H1 (cell line): ENCODE data around the gene FOXN3. TPM values are rescaled to one million over a fixed set of nuclear protein-coding genes. Genes with fewer than 3 reads are reported as not detected.

Experiments
- CTCF ChIA-PET: fragments of 300-600 bp; sonication (Branson Sonifier 250); formaldehyde crosslinking; loops from one replicate; lab custom pipeline; 2021; ENCODE audit not compliant: partially characterized antibody; lab: Charles Lee
- POLR2A ChIA-PET: fragments of 300-600 bp; sonication (Branson Sonifier 250); formaldehyde crosslinking; loops from one replicate; lab custom pipeline; 2021; ENCODE audit warnings: inconsistent platforms; ENCODE audit not compliant: partially characterized antibody; lab: Charles Lee
- DNase-seq, 2 experiments: peaks; one replicate each; pipeline versions ENCODE4 v3.0.0 to v3.0.0-alpha.2; 2010 to 2022; ENCODE audit warnings: low spot score in 2 of 2, low read depth in 1 of 2, mixed read lengths in 1 of 2
- FAIRE-seq: peaks from 2 replicates; lab custom pipeline; 2011; peaks lifted over from hg19 to GRCh38; lab: Jason Lieb, UNC
- H2AFZ ChIP-seq: 2 replicates; pipeline ENCODE4 v1.8.1; 2012; ENCODE audit warnings: low read length, inconsistent platforms
- H2AK5ac ChIP-seq: 2 replicates; pipeline ENCODE4 v1.6.1; 2013; ENCODE audit warnings: low read depth, low read length
- H2BK120ac ChIP-seq: replicated peaks from 2 replicates; pipeline ENCODE3; 2013; ENCODE audit warnings: low read depth, low read length, inconsistent platforms
- H2BK12ac ChIP-seq: 2 replicates; pipeline ENCODE4 v1.6.1; 2013; ENCODE audit warnings: low read depth, low read length
- H2BK15ac ChIP-seq: 2 replicates; pipeline ENCODE4 v1.6.1; 2013; ENCODE audit warnings: low read length
- H2BK20ac ChIP-seq: 2 replicates; pipeline ENCODE4 v1.6.1; 2013; ENCODE audit warnings: low read length
- H2BK5ac ChIP-seq: 2 replicates; pipeline ENCODE4 v1.6.1; 2013; ENCODE audit warnings: low read depth, low read length
- H3K14ac ChIP-seq: 2 replicates; pipeline ENCODE4 v1.6.1; 2013; ENCODE audit warnings: inconsistent platforms; ENCODE audit not compliant: insufficient read length
- H3K18ac ChIP-seq: 2 replicates; pipeline ENCODE4 v1.6.1; 2013; ENCODE audit warnings: low read length; ENCODE audit errors: extremely low read depth
- H3K23ac ChIP-seq: 2 replicates; pipeline ENCODE4 v1.6.1; 2013; ENCODE audit warnings: inconsistent platforms; ENCODE audit not compliant: insufficient read length
- H3K23me2 ChIP-seq: 2 replicates; pipeline ENCODE4 v1.6.1; 2013; ENCODE audit warnings: low read depth, low read length
- H3K27ac ChIP-seq: 2 replicates; pipeline ENCODE4 v1.6.1; 2011; ENCODE audit warnings: low read depth, low read length, inconsistent platforms
- H3K27me3 ChIP-seq, 4 experiments: replicated peaks in 1 of 4; 1 replicate in 1 of 4; 2 replicates in 3 of 4; pipeline versions ENCODE4 v1.6.1 to v1.8.1; 2011 to 2013; ENCODE audit warnings: low read length in 3 of 4, mild to moderate bottlenecking in 3 of 4, inconsistent platforms in 2 of 4, mixed read lengths in 2 of 4, moderate library complexity in 1 of 4; ENCODE audit not compliant: control insufficient read depth in 3 of 4, insufficient read depth in 3 of 4; ENCODE audit errors: extremely low read depth in 1 of 4
- H3K36me3 ChIP-seq, 4 experiments: 2 replicates each; pipeline versions ENCODE4 v1.6.1 to v1.8.1; 2011 to 2013; ENCODE audit warnings: mild to moderate bottlenecking in 4 of 4, low read length in 3 of 4, moderate library complexity in 2 of 4, control low read depth in 1 of 4, inconsistent platforms in 1 of 4; ENCODE audit not compliant: insufficient read depth in 4 of 4, control insufficient read depth in 2 of 4
- H3K4ac ChIP-seq: replicated peaks from 2 replicates; pipeline ENCODE3; 2013; ENCODE audit warnings: low read length, low read depth, mixed read lengths, inconsistent platforms; ENCODE audit not compliant: insufficient read length
- H3K4me1 ChIP-seq, 4 experiments: replicated peaks in 1 of 4; 1 replicate in 1 of 4; 2 replicates in 3 of 4; pipeline versions ENCODE4 v1.6.1 to v1.8.1; 2011 to 2013; ENCODE audit warnings: low read length in 3 of 4, inconsistent platforms in 2 of 4, mixed read lengths in 1 of 4; ENCODE audit not compliant: insufficient read depth in 4 of 4, control insufficient read depth in 3 of 4
- H3K4me2 ChIP-seq, 2 experiments: 2 replicates each; pipeline versions ENCODE4 v1.6.1 to v1.8.1; 2011 to 2013; ENCODE audit warnings: low read depth in 2 of 2, low read length in 2 of 2, control low read depth in 1 of 2, inconsistent platforms in 1 of 2, mild to moderate bottlenecking in 1 of 2; ENCODE audit not compliant: insufficient read depth in 1 of 2
- H3K4me3 ChIP-seq, 4 experiments: fragments of 200-600, 300-600 bp in 1 of 4; sonication (generic), shearing (Covaris generic), sonication (Bioruptor Twin) in 1 of 4; 2 replicates each; pipeline versions ENCODE4 v1.5.1 to v1.8.1; 2011 to 2016; ENCODE audit warnings: low read length in 4 of 4, low read depth in 3 of 4, control low read depth in 2 of 4, inconsistent platforms in 2 of 4, mild to moderate bottlenecking in 2 of 4, mixed read lengths in 1 of 4, moderate library complexity in 1 of 4; ENCODE audit not compliant: insufficient read depth in 2 of 4; ENCODE audit errors: extremely low read depth in 1 of 4
- H3K56ac ChIP-seq: replicated peaks from 2 replicates; pipeline ENCODE3; 2013; ENCODE audit warnings: low read depth, mild to moderate bottlenecking, mixed read lengths, low read length, inconsistent platforms; ENCODE audit not compliant: insufficient read length
- H3K79me1 ChIP-seq: 2 replicates; pipeline ENCODE4 v1.6.1; 2013; ENCODE audit warnings: low read depth, low read length, control low read depth
- H3K79me2 ChIP-seq, 2 experiments: 2 replicates each; pipeline versions ENCODE4 v1.6.1 to v1.8.1; 2012 to 2013; ENCODE audit warnings: low read length in 2 of 2, mild to moderate bottlenecking in 2 of 2, inconsistent platforms in 1 of 2; ENCODE audit not compliant: insufficient read depth in 2 of 2, control insufficient read depth in 1 of 2
- H3K9ac ChIP-seq, 4 experiments: replicated peaks in 1 of 4; 1 replicate in 1 of 4; 2 replicates in 3 of 4; pipeline versions ENCODE4 v1.6.1 to v1.8.1; 2011 to 2013; ENCODE audit warnings: low read depth in 3 of 4, low read length in 3 of 4, control low read depth in 2 of 4, mild to moderate bottlenecking in 2 of 4, moderate library complexity in 2 of 4, inconsistent platforms in 1 of 4; ENCODE audit errors: extremely low read depth in 1 of 4
- H3K9me3 ChIP-seq, 2 experiments: 2 replicates each; pipeline versions ENCODE4 v1.6.1 to v1.8.1; 2012 to 2013; ENCODE audit warnings: mild to moderate bottlenecking in 2 of 2, moderate library complexity in 2 of 2, control low read depth in 1 of 2, inconsistent platforms in 1 of 2, low read depth in 1 of 2, low read length in 1 of 2, mixed read lengths in 1 of 2; ENCODE audit not compliant: insufficient read depth in 2 of 2
- H4K20me1 ChIP-seq, 2 experiments: replicated peaks in 1 of 2; 2 replicates each; pipeline versions ENCODE3 to v1.8.1; 2011 to 2013; ENCODE audit warnings: inconsistent platforms in 2 of 2, low read length in 2 of 2, mild to moderate bottlenecking in 1 of 2; ENCODE audit not compliant: insufficient read depth in 2 of 2, control insufficient read depth in 1 of 2
- H4K5ac ChIP-seq: 2 replicates; pipeline ENCODE4 v1.6.1; 2013; ENCODE audit warnings: low read length, low read depth, mixed read lengths, inconsistent platforms; ENCODE audit not compliant: insufficient read length
- H4K8ac ChIP-seq: 2 replicates; pipeline ENCODE4 v1.8.0; 2013; ENCODE audit warnings: mild to moderate bottlenecking, moderate library complexity, low read length, inconsistent platforms; ENCODE audit not compliant: insufficient read depth; ENCODE audit errors: extremely low read depth
- H4K91ac ChIP-seq: replicated peaks from 2 replicates; pipeline ENCODE3; 2013; ENCODE audit warnings: low read length, mixed read lengths, inconsistent platforms; ENCODE audit not compliant: insufficient read length
- CTBP2 ChIP-seq: IDR thresholded peaks from 2 replicates; pipeline ENCODE4 v1.7.0; 2011; ENCODE audit warnings: borderline replicate concordance, mild to moderate bottlenecking, moderate library complexity, mixed read lengths, low read length; ENCODE audit not compliant: insufficient read depth, insufficient read length
- KDM1A ChIP-seq: fragments of 200-600, 300-600 bp; sonication (generic); IDR thresholded peaks from 2 replicates; pipeline ENCODE4 v1.7.1; 2016; ENCODE audit warnings: mild to moderate bottlenecking, low read length, borderline replicate concordance
- POLR2AphosphoS5 ChIP-seq: IDR thresholded peaks from 2 replicates; pipeline ENCODE4 v1.6.1; 2011; ENCODE audit warnings: low read depth, low read length
- SIRT6 ChIP-seq: IDR thresholded peaks from one replicate; pipeline ENCODE4 v1.7.1; 2012; ENCODE audit warnings: low read length, inconsistent platforms
- TBP ChIP-seq: IDR thresholded peaks from 2 replicates; pipeline ENCODE4 v1.6.1; 2011; ENCODE audit warnings: low read depth, low read length, improper control_type of control experiment
- TEAD4 ChIP-seq: IDR thresholded peaks from 2 replicates; pipeline ENCODE4 v1.6.1; 2012; ENCODE audit warnings: low read depth, low read length, inconsistent platforms, mixed read lengths
- WGBS, 2 experiments: shearing (Covaris generic) in 1 of 2; methylation state at CpG; one replicate each; pipeline versions ENCODE4 v1.1.6 to v1.1.7; 2013 to 2015; ENCODE audit warnings: low lambda C conversion rate in 2 of 2, mixed read lengths in 2 of 2, inconsistent platforms in 1 of 2, low coverage in 1 of 2, missing lambda C conversion rate in 1 of 2; ENCODE audit not compliant: insufficient replicate concordance in 2 of 2, insufficient coverage in 1 of 2, insufficient read length in 1 of 2; ENCODE audit errors: extremely low coverage in 1 of 2, missing lambda C conversion rate in 1 of 2; 5-methylcytosine and 5-hydroxymethylcytosine counted together
- polyA plus RNA-seq, 7 experiments: library from polyadenylated mRNA; depleted of rRNA in 3 of 7; stranded (reverse) in 5 of 7; unstranded in 2 of 7; fragments of >200 nt in 5 of 7; fragments of 200-250 nt in 2 of 7; gene quantifications; 1 replicate in 5 of 7; 2 replicates in 1 of 7; 4 replicates in 1 of 7; pipeline versions ENCODE4 v1.2.1 to v1.2.3, GENCODE V29; 2011 to 2013; ENCODE audit warnings: missing spikeins in 2 of 7, mixed read lengths in 2 of 7
- total RNA-seq: library from RNA; stranded (reverse); fragmentation: NEBNext Ultra II Directional; extraction: Animal tissue kit (Norgen Biotek cat#: 25700); gene quantifications from 2 replicates; pipeline ENCODE4 v1.2.1, GENCODE V29; 2021
- TF ChIP-seq, protein P1 (sequence below): IDR thresholded peaks from 2 replicates; pipeline ENCODE4 v1.6.1; 2011; ENCODE audit warnings: low read depth, mild to moderate bottlenecking, low read length; ENCODE audit not compliant: insufficient read depth

The FOXN3 gene
- total and polyA plus RNA-seq, 2 of the 8 experiments (the other 6 are each of a cell fraction or from before 2014, with no cell fraction given) = 52.6 to 178 TPM

DNA sequence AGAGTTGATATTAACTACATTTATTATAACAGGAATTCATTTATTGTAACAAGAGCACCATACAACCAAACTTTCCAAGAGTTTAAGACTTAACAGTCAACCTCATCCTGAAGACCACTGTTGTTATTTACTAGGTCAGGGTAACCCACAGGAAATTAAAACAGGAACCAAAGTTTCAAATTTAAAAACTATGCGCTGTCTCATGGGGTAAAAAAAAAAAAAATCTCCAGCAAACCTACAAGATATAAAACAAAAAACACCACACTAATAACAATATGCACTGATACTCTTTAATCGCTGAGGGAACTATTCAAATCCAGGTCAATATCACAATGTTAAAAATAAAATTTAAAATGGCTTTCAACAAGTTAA lies 44.5 kb downstream of the FOXN3 start:
- Histone ChIP-seq H3K18ac (no peak overlapping the region), H2BK5ac (no peak overlapping the region), H4K8ac (no peak overlapping the region), H2BK12ac (no peak overlapping the region), H3K27me3 (no peaks in the 10 kb centered on the region), H2BK20ac (no peak overlapping the region), H3K27ac (no peak overlapping the region), H3K79me1 (peaks cover 6% of the 10 kb centered on the region; the same call in 1 of the 2 replicates), H4K20me1 (peaks cover 7% of the 10 kb centered on the region in 2 experiments), H3K9ac (no peak overlapping the region), H3K4me1 (peaks cover 0 to 17% (median 11%) of the 10 kb centered on the region in 4 experiments; a peak in 6 of 7 replicates), H3K36me3 (no peaks in the 10 kb centered on the region), H3K14ac (no peak overlapping the region), H2AK5ac (no peak overlapping the region), H4K5ac (no peak overlapping the region), H2BK120ac (no peak overlapping the region), H2BK15ac (no peak overlapping the region), H2AFZ (no peak overlapping the region), H3K56ac (no peak overlapping the region), H3K79me2 (peaks cover 18 to 99% of the 10 kb centered on the region in 2 experiments), H3K23me2 (no peaks in the 10 kb centered on the region), H3K4me2 (no peak overlapping the region), H3K23ac (no peak overlapping the region), H4K91ac (no peak overlapping the region), H3K4ac (no peak overlapping the region), H3K4me3 (no peak overlapping the region), H3K9me3 (no peaks in the 10 kb centered on the region)
- DNase-seq (no peak), FAIRE-seq (no peak)
- POLR2A ChIA-PET = interaction anchor here (0.6 to 1.1 kb wide), 2 partner anchors 11 to 176 kb away, joined by 5 to 8 read pairs; no protein-coding TSS in a partner anchor
- WGBS, 2 experiments = 90% methylated on average over 2 of the region's 2 CpGs; no CpG with 5 or more reads in 1 of the 2 experiments
- CTCF ChIA-PET = interaction anchor here (0.6 kb wide), 1 partner anchor 142 kb away, joined by 3 read pairs; no protein-coding TSS in a partner anchor
- TF ChIP-seq CTBP2 = no peak
- TF ChIP-seq, protein P1, sequence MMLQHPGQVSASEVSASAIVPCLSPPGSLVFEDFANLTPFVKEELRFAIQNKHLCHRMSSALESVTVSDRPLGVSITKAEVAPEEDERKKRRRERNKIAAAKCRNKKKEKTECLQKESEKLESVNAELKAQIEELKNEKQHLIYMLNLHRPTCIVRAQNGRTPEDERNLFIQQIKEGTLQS = no peak
- no peak for TF ChIP-seq TEAD4
- TF ChIP-seq KDM1A = no peak
- no peak for TF ChIP-seq POLR2AphosphoS5
- no peak for TF ChIP-seq SIRT6
- TF ChIP-seq TBP = no peak
